Sciatic nerve (tissue), 2 donors: ENCODE results near the gene HIF1A. TPM values are rescaled to one million over a fixed set of nuclear protein-coding genes. Genes with fewer than 3 reads are reported as not detected.
"Not testable (repeated sequence)": the region's sequence is repeated elsewhere in the genome, so short reads cannot be mapped to it uniquely, and the experiment has no call there.

Source experiments
- ATAC-seq: fragments of 200-7000 bp; cut with Tn5 transposase; one replicate; pipeline ENCODE4 v1.9.1; 2020; ENCODE audit warnings: mild to moderate bottlenecking, moderate library complexity
- DNase-seq: peaks from one replicate; pipeline ENCODE4 v3.0.0-alpha.2; 2020; ENCODE audit warnings: low spot score
- intact Hi-C: fragments of 100-400 bp; cut with DNase I; formaldehyde crosslinking; loops from one replicate; pipeline ENCODE4 v1.14.2; 2022
- total RNA-seq: library from RNA; stranded (reverse); fragmentation: NEBNext Ultra II Directional; extraction: Animal tissue kit (Norgen Biotek cat#: 25700); gene quantifications from one replicate; pipeline ENCODE4 v1.2.1, GENCODE V29; 2021
- donor health status: DM: no; HTN: no; CAD: no.
- donor health status: DM: no; HTN: no; CAD: no.

Gene HIF1A
- total RNA-seq, 1 donor from 2014 or later, result 123 TPM

DNA sequence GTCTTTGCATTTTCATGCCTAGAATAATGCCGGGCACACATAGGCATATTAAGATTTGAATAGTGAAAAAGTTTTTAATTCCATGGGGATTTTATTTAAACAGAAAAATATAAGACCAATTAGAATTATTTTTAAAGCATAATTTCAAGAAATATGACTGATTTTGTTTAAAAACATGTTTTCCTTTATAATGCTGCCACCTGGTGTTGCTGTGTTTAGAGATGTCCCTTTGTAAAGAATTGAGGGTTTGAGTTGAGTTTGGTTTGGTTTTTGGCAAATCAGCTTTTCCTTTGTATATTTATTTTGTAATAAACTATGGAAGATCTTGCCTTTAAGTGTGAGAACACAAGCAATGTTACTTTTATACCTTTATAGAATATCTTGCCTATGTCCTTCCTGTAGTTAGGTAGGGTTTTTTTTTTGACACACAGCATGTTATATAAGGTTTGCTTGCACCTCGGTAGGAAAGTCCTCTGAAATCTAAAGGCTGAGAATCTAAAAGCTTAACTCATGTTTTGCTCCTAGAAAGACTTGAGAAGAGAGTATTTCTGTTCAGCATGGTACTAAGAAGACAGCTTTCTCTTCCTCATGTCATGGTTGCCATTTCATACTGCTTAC, 35.6 kb downstream of the HIF1A start:
- DNase-seq (no peak), ATAC-seq (no peak)
- intact Hi-C loops, result no loop called here

DNA sequence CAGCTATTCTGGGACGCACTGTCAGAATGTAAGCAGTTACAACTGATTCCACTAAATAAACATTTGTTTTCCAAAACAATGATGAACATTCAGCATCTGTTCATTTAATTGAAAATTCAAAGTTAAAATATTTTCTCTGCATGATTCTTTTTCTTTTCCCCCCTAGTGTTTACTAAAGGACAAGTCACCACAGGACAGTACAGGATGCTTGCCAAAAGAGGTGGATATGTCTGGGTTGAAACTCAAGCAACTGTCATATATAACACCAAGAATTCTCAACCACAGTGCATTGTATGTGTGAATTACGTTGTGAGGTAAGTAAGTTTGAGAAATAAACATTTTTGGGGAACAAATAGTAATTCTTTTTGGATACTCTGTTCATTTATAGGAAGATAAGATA, 38.7 kb downstream of the HIF1A start:
- intact Hi-C loops, result no loop called here
- DNase-seq (no peak), ATAC-seq (no peak)

DNA sequence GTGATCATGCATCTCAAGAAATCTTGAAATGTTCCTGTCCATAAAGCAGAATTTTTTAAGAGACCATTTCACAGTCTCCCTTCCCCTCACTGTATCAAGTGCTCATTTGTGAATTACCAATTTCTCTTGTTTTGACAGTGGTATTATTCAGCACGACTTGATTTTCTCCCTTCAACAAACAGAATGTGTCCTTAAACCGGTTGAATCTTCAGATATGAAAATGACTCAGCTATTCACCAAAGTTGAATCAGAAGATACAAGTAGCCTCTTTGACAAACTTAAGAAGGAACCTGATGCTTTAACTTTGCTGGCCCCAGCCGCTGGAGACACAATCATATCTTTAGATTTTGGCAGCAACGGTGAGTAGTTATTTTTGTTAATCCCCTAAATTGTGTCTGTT, 41.4 kb downstream of the HIF1A start:
- DNase-seq (no peak), ATAC-seq (no peak)
- intact Hi-C loops, result no loop called here

DNA sequence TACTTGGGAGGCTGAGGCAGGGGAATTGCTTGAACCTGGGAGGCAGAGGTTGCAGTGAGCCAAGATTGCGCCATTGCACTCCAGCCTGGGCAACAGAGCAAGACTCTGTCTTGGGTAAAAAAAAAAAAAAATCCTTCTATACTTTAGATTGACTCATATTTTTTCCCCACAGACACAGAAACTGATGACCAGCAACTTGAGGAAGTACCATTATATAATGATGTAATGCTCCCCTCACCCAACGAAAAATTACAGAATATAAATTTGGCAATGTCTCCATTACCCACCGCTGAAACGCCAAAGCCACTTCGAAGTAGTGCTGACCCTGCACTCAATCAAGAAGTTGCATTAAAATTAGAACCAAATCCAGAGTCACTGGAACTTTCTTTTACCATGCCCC, 42.6 kb downstream of the HIF1A start:
- intact Hi-C loops, result no loop called here
- ATAC-seq (peak; percentile 26), DNase-seq (no peak)

DNA sequence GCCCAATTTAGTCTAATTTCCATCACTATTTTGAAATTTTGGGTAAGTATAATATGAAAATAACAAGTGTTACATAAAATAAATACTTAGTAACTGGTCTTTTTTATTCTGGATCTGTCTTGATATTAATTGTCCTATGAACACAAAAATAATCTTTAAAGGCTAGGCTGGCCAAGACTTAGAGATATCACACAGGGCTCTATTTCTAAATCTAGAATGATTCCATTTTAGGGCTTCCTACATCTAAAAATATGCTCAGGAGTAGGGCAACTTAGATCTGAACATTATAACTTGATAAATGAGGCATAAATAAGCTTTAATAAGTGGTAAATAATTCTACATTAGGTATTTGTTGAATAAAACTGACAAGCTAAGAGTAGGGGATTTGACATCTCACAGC, 43.8 kb downstream of the HIF1A start:
- intact Hi-C loops, result no loop called here
- no peak for DNase-seq
- no peak for ATAC-seq

DNA sequence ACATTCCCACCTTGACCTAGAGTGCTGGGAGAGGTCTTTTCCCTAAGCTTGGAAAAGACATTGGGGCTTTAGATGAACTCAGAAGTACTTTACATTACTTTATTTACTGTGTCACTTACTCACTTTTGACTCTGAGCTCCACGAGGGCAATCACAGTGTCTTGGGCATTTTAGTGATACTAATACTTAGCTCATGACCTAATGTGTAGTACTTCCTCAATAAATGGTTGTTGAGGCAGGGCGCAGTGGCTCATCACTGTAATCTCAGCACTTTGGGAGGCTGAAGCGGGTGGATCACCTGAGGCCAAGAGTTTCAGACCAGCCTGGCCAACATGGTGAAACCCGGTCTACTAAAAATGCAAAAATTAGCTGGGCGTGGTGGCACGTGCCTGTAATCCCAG, 47.1 kb downstream of the HIF1A start:
- intact Hi-C loops, result no loop called here

DNA sequence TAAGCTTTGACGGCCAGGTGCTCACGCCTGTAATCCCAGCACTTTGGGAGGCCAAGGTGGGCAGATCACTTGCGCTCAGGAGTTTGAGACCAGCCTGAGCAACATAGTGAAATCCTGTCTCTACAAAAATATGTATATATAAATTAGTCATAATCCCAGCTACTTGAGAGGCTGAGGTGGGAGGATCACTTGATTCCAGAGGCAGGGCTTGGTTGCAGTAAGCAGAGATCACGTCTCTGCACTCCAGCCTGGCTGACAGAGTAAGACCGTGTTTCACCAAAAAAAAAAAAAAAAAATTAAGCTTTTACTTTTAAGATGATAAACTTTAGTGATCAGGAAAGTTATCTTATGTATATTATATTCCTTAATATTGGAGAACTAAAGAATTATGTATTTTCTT, 48.9 kb downstream of the HIF1A start:
- no peak for ATAC-seq
- intact Hi-C loops, result no loop called here
- no peak for DNase-seq

More for the DNA sequence above, 47.1 kb downstream of the HIF1A start:
- DNase-seq (no peak), ATAC-seq (no peak)

DNA sequence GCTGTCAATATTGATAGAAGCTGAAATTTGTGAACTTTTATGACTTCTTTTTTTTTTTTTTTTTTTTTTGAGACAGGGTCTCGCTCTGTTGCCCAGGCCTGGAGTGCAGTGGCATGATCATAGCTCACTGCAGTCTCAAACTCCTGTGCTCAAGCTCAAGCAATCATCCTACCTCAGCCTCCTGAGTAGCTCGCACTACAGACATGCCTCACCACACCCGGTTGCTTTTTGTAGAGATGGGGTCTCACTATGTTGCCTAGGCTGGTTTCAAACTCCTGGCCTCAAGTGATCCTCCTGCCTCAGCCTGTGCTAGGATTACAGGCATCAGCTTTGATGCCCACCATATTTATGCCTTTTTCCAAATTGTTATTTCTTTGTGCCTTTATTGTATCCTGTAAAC, 51.0 kb downstream of the HIF1A start:
- intact Hi-C loops, DNase-seq, ATAC-seq: not testable (repeated sequence)

DNA sequence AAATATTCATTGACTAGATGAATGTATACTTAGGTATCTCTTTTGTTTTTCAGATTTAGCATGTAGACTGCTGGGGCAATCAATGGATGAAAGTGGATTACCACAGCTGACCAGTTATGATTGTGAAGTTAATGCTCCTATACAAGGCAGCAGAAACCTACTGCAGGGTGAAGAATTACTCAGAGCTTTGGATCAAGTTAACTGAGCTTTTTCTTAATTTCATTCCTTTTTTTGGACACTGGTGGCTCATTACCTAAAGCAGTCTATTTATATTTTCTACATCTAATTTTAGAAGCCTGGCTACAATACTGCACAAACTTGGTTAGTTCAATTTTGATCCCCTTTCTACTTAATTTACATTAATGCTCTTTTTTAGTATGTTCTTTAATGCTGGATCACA, 51.6 kb downstream of the HIF1A start:
- DNase-seq (no peak), ATAC-seq (no peak)
- intact Hi-C loops, result no loop called here

DNA sequence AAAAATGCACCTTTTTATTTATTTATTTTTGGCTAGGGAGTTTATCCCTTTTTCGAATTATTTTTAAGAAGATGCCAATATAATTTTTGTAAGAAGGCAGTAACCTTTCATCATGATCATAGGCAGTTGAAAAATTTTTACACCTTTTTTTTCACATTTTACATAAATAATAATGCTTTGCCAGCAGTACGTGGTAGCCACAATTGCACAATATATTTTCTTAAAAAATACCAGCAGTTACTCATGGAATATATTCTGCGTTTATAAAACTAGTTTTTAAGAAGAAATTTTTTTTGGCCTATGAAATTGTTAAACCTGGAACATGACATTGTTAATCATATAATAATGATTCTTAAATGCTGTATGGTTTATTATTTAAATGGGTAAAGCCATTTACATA, 52.0 kb downstream of the HIF1A start:
- intact Hi-C loops, result no loop called here
- DNase-seq (no peak), ATAC-seq (no peak)

DNA sequence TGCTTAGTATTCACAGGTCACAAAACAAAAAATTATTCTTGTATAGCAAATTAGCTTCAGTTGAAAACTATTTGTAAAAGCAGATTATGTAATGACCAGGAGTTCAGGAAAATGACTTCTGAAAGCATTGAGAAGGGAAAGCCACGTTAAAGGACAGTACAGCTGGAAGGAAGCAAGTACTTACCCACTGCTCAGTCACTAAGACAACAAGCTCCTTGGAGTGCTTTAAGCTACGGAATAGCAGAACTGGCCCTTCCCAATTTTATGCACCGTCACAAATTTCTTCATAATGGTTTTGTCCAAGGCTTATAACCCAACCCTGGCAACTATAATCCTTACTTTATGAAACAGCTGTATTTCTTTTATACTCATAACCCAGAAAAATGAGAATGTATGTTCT, 54.0 kb downstream of the HIF1A start:
- intact Hi-C loops, result no loop called here

DNA sequence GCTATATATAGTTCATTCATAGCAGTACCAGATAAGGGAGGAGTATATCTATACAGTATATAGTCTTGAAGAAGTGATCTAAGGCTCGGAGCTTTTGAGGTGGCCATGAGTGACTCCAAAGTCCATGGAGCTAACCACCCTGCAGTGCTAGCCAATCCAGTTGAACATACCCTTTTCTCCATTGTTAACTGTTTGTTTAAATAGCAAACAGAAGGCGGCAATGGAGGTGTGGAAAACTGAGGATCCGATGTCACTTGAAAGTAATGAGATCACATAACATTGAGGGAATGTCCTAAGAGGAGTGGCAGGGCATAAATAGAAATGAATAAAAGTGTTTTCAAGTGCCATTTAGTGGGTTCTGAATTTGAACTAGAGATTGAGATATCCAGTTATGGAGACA, 54.6 kb downstream of the HIF1A start:
- intact Hi-C loops, result no loop called here
- DNase-seq (no peak), ATAC-seq (no peak)

More for the DNA sequence above, 54.0 kb downstream of the HIF1A start:
- ATAC-seq (peak; percentile 52), DNase-seq (no peak)

DNA sequence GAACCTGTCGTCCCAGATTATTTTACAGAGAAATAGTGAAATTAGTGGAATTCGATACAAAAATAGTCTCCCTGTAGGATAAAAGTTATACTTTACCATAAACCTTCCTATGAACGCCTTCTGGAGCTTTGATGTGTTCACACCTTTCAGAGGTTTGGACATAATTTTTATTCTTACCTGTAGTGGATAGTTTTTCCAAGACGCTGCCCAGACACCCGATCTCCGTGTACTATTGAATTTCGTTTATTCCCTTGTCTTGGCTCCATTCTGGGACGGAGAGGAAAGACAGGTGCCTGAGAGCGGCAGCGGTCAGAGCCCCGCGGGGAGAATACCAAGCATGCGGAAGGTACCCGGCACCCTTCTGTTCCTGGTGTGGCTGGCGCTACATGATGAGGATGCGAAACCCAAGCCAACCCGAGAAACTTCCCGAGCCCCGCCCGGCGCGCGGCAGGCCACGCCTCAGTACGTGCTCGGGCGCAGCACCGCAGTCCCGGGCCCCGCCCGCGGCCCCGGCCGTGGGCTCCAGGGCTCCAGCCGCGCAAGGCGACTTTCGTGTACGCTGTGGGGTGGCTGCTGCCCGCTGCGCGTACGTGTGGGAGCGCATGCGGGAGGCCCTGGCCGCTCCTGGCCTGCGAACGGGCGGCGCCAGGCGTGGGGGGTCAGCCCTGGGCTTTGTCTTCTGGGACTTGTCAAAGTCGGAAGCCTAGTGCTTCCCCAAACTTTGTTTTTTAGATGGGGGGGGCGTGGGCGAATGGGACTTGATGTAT, 55.6 kb downstream of the HIF1A start:
- intact Hi-C loops, result no loop called here
- peak; percentile 96 for ATAC-seq
- DNase-seq, result peak; percentile 90

DNA sequence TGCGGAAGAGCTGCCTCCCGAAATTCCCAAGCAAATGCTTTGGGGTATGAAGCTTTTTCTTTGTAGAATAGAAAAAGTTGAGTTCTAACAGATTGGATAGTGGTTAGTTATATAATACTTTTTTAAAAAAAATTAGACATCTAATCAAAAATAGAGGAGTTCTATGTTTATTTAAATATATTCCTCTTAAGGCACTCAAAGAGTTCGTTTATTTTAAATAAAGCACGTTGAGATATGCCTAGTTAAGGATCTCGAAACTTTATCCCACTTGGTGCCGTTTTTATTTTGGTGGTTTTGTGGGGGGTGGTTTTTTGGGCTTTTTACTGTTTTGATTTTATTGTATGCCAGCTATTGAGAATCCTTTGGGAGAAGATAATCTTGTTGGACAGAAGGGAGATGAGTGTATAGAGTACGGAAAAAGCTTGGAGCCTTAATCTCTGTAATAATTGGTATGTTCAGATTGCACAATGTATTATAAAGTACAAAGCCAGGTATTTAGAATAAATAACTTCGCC, 56.2 kb downstream of the HIF1A start:
- ATAC-seq, result no peak
- intact Hi-C loops, result no loop called here
- DNase-seq, result no peak

DNA sequence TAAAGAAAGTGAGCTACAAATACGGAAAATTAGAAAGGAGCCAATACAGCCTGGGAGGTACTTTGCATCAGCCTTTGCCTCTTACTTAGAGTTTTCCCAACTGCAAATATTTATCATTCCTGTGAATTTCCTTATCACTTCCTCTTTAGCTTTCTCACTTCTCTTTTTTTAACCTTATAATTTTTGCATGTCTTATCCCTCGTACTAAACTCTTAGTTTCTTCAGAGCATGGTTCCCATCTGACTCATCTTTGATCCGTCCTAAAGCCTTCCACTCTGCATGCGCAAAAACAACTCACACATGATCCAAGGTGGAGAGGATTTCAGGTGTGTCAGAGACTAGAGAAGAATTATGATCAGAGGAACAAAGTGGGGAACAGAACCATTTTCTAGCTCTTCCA, 57.3 kb downstream of the HIF1A start:
- intact Hi-C loops, result no loop called here
- no peak for ATAC-seq

DNA sequence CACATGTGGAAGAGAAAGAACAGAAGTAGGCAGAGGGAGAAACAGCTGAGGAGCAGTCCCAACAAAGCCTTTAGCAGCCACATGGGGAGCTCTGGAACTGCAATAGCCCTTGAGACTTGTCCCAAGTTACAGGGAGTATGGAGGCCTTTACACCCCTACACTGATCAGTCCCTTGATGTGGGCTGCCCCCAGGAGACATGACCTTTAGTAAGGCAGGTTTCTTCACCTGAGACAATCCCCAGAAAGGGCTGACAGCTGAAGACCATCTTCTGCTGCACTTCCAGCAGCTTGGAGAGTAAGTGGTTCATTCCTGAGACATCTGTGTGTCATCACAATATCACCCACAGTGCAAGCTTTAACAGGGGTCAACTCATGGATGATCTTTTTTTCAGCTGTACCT, 58.3 kb downstream of the HIF1A start:
- ATAC-seq (no peak), DNase-seq (no peak)
- intact Hi-C loops, result no loop called here

More for the DNA sequence above, 57.3 kb downstream of the HIF1A start:
- no peak for DNase-seq

DNA sequence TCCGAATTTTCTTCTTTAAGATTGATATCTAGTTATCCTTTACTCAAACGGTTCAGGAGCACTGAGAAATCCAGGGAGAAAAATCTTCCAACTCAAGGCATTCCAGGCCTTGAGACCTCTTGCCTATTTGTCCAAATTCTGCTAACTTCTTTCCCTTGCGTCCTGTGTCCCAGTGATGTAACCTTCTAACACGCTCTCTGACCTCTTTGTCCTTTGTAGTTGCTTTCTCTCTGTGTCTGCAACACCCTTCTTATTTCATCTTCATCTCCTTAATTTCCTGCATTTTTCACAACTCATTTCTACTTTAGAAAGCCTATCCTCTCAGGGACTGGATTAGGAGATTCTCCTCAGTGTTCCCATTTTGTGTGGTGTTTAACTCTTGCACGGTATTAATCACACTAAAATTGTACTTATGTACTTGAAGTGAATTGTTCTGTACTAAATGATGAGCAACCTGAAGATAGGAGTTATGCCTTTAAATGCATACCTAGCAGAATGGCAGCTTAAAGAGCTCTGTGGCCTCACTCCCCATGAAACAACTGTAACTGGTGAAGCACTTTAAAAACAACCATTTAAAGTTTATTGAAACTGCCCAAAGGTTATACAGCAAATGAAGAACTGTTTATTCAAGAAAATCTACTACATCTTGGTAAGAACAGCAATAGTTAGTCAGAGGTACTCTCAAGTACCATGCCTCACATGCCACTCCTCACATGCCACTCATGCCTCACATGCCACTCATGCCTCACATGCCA, 59.5 kb downstream of the HIF1A start:
- DNase-seq (no peak), ATAC-seq (no peak)
- intact Hi-C loops, result no loop called here

DNA sequence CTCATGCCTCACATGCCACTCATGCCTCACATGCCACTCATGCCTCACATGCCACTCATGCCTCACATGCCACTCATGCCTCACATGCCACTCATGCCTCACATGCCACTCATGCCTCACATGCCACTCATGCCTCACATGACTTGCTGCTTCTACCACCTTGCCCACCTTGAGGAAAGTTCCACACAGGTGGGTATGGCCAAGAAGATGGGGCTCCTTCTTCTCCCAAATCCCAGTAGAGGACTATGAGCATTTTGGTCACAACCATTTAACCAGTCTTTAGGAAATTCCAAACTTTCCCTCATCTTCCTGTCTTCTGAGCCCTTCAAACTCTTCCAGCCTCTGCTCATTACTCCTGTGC, 60.0 kb downstream of the HIF1A start:
- intact Hi-C loops, DNase-seq, ATAC-seq: not testable (repeated sequence)

DNA sequence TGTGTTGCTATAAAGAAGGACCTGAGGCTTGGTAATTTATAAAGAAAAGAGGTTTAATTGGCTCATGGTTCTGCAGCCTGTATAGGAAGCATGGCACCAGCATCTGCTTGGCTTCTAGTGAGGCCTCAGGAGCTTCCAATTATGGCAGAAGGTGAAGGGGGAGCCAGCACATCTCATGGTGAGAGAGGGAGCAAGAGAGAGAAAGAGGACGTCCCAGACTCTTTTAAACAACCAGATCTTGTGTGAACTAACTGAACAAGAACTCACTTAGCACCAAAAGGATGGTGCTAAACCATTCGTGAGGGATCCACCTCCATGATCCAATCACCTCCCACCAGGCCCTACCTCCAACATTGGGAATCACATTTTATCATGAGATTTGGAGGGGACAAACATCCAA, 60.8 kb downstream of the HIF1A start:
- ATAC-seq, result no peak
- no peak for DNase-seq
- intact Hi-C loops, result no loop called here

DNA sequence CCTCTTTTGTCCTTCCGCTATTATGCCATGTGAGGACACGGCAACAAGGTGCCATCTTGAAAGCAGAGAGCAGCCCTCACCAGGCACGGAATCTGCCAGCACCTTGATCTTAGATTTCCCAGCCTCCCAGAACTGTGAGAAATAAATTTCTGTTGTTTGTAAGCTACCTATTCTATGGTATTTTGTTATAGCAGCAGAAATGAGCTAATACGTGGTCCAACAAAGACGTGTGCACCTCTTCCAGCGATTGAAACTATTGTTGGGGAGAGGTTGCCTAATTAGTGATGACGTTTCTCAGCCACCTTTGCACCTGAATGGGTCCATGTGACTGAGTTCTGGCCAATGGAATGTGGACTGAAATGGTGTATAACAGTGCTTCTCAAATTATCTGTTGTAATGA, 64.6 kb downstream of the HIF1A start:
- intact Hi-C loops, result no loop called here
- ATAC-seq (no peak), DNase-seq (no peak)
